Measurements from ENCODE around the gene ATAD1.
"Not testable (repeated sequence)": the region's sequence is repeated elsewhere in the genome, so short reads cannot be mapped to it uniquely, and the experiment has no call there.

The ATAD1 gene

GRCh38 chr10:87845624-87845998, 27.6 kb upstream of the ATAD1 start:
- peak; percentile 86 for FAIRE-seq

- no peak for FAIRE-seq
Observed at GRCh38 chr10:87844837-87845623, 27.0 kb upstream of the ATAD1 start.

- FAIRE-seq, result no peak
Observed at GRCh38 chr10:87843714-87844113, 25.7 kb upstream of the ATAD1 start.

GRCh38 chr10:87842776-87843497, 24.9 kb upstream of the ATAD1 start:
- peak; percentile 98 for FAIRE-seq

GRCh38 chr10:87842220-87842641, 24.2 kb upstream of the ATAD1 start:
- FAIRE-seq, result peak; percentile 6

GRCh38 chr10:87841186-87841585, 23.2 kb upstream of the ATAD1 start:
- no peak for FAIRE-seq

- FAIRE-seq, result no peak
Observed at GRCh38 chr10:87838650-87839049, 20.6 kb upstream of the ATAD1 start.

- no peak for FAIRE-seq
Observed at GRCh38 chr10:87837445-87837844, 19.4 kb upstream of the ATAD1 start.

GRCh38 chr10:87836098-87836497, 18.1 kb upstream of the ATAD1 start:
- no peak for FAIRE-seq

- no peak for FAIRE-seq
Observed at GRCh38 chr10:87829986-87830729, 12.1 kb upstream of the ATAD1 start.

- FAIRE-seq, result not testable (repeated sequence)
Observed at GRCh38 chr10:87829051-87829450, 11.0 kb upstream of the ATAD1 start.

- FAIRE-seq, result no peak
Observed at GRCh38 chr10:87827681-87828080, 9.7 kb upstream of the ATAD1 start.

- FAIRE-seq, result no peak
Observed at GRCh38 chr10:87826653-87827052, 8.6 kb upstream of the ATAD1 start.

GRCh38 chr10:87819289-87819585, 1.2 kb upstream of the ATAD1 start:
- no peak for FAIRE-seq

GRCh38 chr10:87818505-87819288, 671 bp upstream of the ATAD1 start:
- FAIRE-seq, result no peak

- FAIRE-seq, result peak; percentile 72
Observed at GRCh38 chr10:87816898-87817608, 973 bp downstream of the ATAD1 start.

GRCh38 chr10:87816163-87816897, 1.7 kb downstream of the ATAD1 start:
- FAIRE-seq, result peak; percentile 72

GRCh38 chr10:87804939-87805569, 13.0 kb downstream of the ATAD1 start:
- FAIRE-seq, result no peak

GRCh38 chr10:87803831-87804230, 14.2 kb downstream of the ATAD1 start:
- FAIRE-seq, result no peak

GRCh38 chr10:87803328-87803727, 14.7 kb downstream of the ATAD1 start:
- no peak for FAIRE-seq

GRCh38 chr10:87801813-87802435, 16.1 kb downstream of the ATAD1 start:
- FAIRE-seq, result not testable (repeated sequence)
